ENCODE data around the gene CRABP2.

Gene CRABP2

GRCh38 chr1:156668801-156669637 is 36.4 kb downstream of the CRABP2 start:
- DNase-seq = no peak

- no peak for DNase-seq
These were observed 37.2 kb downstream of the CRABP2 start for GRCh38 chr1:156667968-156668709.

- DNase-seq = no peak
These were observed 37.8 kb downstream of the CRABP2 start for GRCh38 chr1:156667610-156667967.

GRCh38 chr1:156666862-156667609 is 38.3 kb downstream of the CRABP2 start:
- no peak for DNase-seq

- no peak for DNase-seq
These were observed 39.8 kb downstream of the CRABP2 start for GRCh38 chr1:156665539-156665938.

- peak; percentile 58 to 76 (median 74) for DNase-seq
These were observed 40.5 kb downstream of the CRABP2 start for GRCh38 chr1:156664767-156665411.

- DNase-seq = no peak
These were observed 41.2 kb downstream of the CRABP2 start for GRCh38 chr1:156664046-156664766.

- DNase-seq = no peak
These were observed 42.2 kb downstream of the CRABP2 start for GRCh38 chr1:156663178-156663577.

GRCh38 chr1:156662800-156663055 is 42.7 kb downstream of the CRABP2 start:
- no peak for DNase-seq

- peak; percentile 46 to 73 (median 66) for DNase-seq
These were observed 43.2 kb downstream of the CRABP2 start for GRCh38 chr1:156662005-156662799.

GRCh38 chr1:156660752-156661112 is 44.7 kb downstream of the CRABP2 start:
- DNase-seq = no peak

- DNase-seq = peak; percentile 97 to 98 (median 98)
These were observed 45.2 kb downstream of the CRABP2 start for GRCh38 chr1:156659988-156660751.

- no peak for DNase-seq
These were observed 45.8 kb downstream of the CRABP2 start for GRCh38 chr1:156659661-156659987.

GRCh38 chr1:156658945-156659574 is 46.3 kb downstream of the CRABP2 start:
- DNase-seq = no peak

- peak in 1 of 4 experiments; percentile 34 for DNase-seq
These were observed 46.9 kb downstream of the CRABP2 start for GRCh38 chr1:156658496-156658895.

- DNase-seq = peak in 3 of 4 experiments; percentile 32 to 40 (median 34)
These were observed 47.6 kb downstream of the CRABP2 start for GRCh38 chr1:156657741-156658319.

GRCh38 chr1:156656806-156657740 is 48.3 kb downstream of the CRABP2 start:
- peak; percentile 70 to 85 (median 76) for DNase-seq

GRCh38 chr1:156655904-156656516 is 49.4 kb downstream of the CRABP2 start:
- no peak for DNase-seq

Measured in suppressor macrophage (primary cell).